PC-9 (cell line): ENCODE results near the gene VAMP8. TPM values are rescaled to one million over a fixed set of nuclear protein-coding genes. Genes with fewer than 3 reads are reported as not detected.
"Not testable (repeated sequence)": the region's sequence is repeated elsewhere in the genome, so short reads cannot be mapped to it uniquely, and the experiment has no call there.

ENCODE experiments used
- BruUV-seq: library from RNA; stranded (reverse); fragments of 400-500 nt; replicated peaks from 2 replicates; lab custom pipeline; 2021; lab: Mats Ljungman, UMichigan
- CTCF ChIA-PET: fragments of 300-600 bp; sonication (Branson Sonifier 250); formaldehyde crosslinking; loops from one replicate; lab custom pipeline; 2022; ENCODE audit warnings: antibody characterized with exemption; lab: Charles Lee
- POLR2A ChIA-PET: fragments of 300-600 bp; sonication (Branson Sonifier 250); formaldehyde crosslinking; loops from one replicate; lab custom pipeline; 2022; ENCODE audit warnings: antibody characterized with exemption; ENCODE audit not compliant: unreplicated experiment; lab: Charles Lee
- DNase-seq, 2 experiments: peaks; one replicate each; pipeline versions ENCODE4 v3.0.0 to v3.0.0-alpha.2; 2015 to 2022; ENCODE audit warnings: mixed read lengths in 1 of 2
- H2AFZ ChIP-seq: fragments of 200-600 bp; sonication (generic); 2 replicates; pipeline ENCODE4 v1.8.1; 2017; ENCODE audit warnings: antibody characterized with exemption
- H3F3A ChIP-seq: fragments of 200-600 bp; sonication (generic); 2 replicates; pipeline ENCODE4 v1.8.1; 2017; ENCODE audit warnings: antibody characterized with exemption, mild to moderate bottlenecking, low read depth; ENCODE audit not compliant: insufficient read depth
- H3K27ac ChIP-seq: fragments of 200-600 bp; sonication (generic); 2 replicates; pipeline ENCODE4 v1.6.1; 2016; ENCODE audit warnings: mixed run types
- H3K27me3 ChIP-seq: fragments of 200-600 bp; sonication (generic); 2 replicates; pipeline ENCODE4 v1.6.1; 2016; ENCODE audit warnings: low read depth, mixed run types; ENCODE audit not compliant: insufficient read depth
- H3K36me3 ChIP-seq: fragments of 200-600 bp; sonication (generic); 2 replicates; pipeline ENCODE4 v1.6.1; 2016; ENCODE audit warnings: low read depth, mixed run types
- H3K4me1 ChIP-seq: fragments of 200-600 bp; sonication (generic); replicated peaks from 2 replicates; pipeline ENCODE4 v1.6.1; 2016; ENCODE audit warnings: mixed run types; ENCODE audit not compliant: insufficient read depth
- H3K4me2 ChIP-seq: fragments of 200-600 bp; sonication (generic); 2 replicates; pipeline ENCODE4 v1.6.1; 2017; ENCODE audit warnings: mixed run types
- H3K4me3 ChIP-seq: fragments of 200-600 bp; sonication (generic); 2 replicates; pipeline ENCODE4 v1.6.1; 2016; ENCODE audit warnings: mixed run types
- H3K79me2 ChIP-seq: fragments of 200-600 bp; sonication (generic); 2 replicates; pipeline ENCODE4 v1.6.1; 2017; ENCODE audit warnings: low read depth, mixed run types
- H3K9me2 ChIP-seq: fragments of 200-600 bp; sonication (generic); 2 replicates; pipeline ENCODE4 v1.8.1; 2017; ENCODE audit warnings: mild to moderate bottlenecking; ENCODE audit not compliant: insufficient read depth
- H3K9me3 ChIP-seq: fragments of 200-600 bp; sonication (generic); 2 replicates; pipeline ENCODE4 v1.8.1; 2016; ENCODE audit warnings: low read depth; ENCODE audit not compliant: insufficient read depth
- H4K20me1 ChIP-seq: fragments of 200-600 bp; sonication (generic); 2 replicates; pipeline ENCODE4 v1.8.1; 2017; ENCODE audit not compliant: insufficient read depth
- EZH2 ChIP-seq: fragments of 200-600 bp; sonication (generic); IDR thresholded peaks from 2 replicates; pipeline ENCODE4 v1.8.0; 2017; ENCODE audit warnings: antibody characterized with exemption, low read depth
- intact Hi-C: fragments of 100-400 bp; cut with micrococcal nuclease; formaldehyde crosslinking; loops from one replicate; pipeline ENCODE4 v1.10.0; 2022; ENCODE audit not compliant: unreplicated experiment
- total RNA-seq: library from RNA; stranded (reverse); gene quantifications from 2 replicates; pipeline ENCODE4 v1.2.3, GENCODE V29; 2021
- TF ChIP-seq, protein P1 (sequence below): fragments of 200-600 bp; sonication (generic); conservative IDR thresholded peaks from 2 replicates; pipeline ENCODE4 v1.6.1; 2017; ENCODE audit warnings: mixed run types, antibody characterized with exemption, mild to moderate bottlenecking, moderate library complexity

VAMP8 gene
- total RNA-seq, 1 experiment from 2014 or later: 124 TPM

- Histone ChIP-seq H4K20me1 (no peaks in the 10 kb centered on the region), H3K9me2 (no peaks in the 10 kb centered on the region), H3F3A (no peaks in the 10 kb centered on the region; the same call in 1 of the 2 replicates), H3K27ac (no peak overlapping the region), H2AFZ (no peak overlapping the region), H3K36me3 (peaks cover 14% of the 10 kb centered on the region; the same call in 1 of the 2 replicates), H3K27me3 (no peaks in the 10 kb centered on the region), H3K4me1 (peaks cover 10% of the 10 kb centered on the region), H3K4me3 (no peak overlapping the region), H3K4me2 (no peak overlapping the region), H3K9me3 (no peaks in the 10 kb centered on the region), H3K79me2 (peaks cover 33% of the 10 kb centered on the region)
- ChIA-PET CTCF (interaction anchor here (0.8 kb wide), 1 partner anchor 146 kb away, joined by 3 read pairs; no protein-coding TSS in a partner anchor), POLR2A (interaction anchor here (0.5 to 0.7 kb wide), 4 partner anchors 11 to 653 kb away, joined by 3 to 6 read pairs (median 3); no protein-coding TSS in a partner anchor)
- no TSS peak for BruUV-seq
- no peak for DNase-seq
- TF ChIP-seq, protein P1, sequence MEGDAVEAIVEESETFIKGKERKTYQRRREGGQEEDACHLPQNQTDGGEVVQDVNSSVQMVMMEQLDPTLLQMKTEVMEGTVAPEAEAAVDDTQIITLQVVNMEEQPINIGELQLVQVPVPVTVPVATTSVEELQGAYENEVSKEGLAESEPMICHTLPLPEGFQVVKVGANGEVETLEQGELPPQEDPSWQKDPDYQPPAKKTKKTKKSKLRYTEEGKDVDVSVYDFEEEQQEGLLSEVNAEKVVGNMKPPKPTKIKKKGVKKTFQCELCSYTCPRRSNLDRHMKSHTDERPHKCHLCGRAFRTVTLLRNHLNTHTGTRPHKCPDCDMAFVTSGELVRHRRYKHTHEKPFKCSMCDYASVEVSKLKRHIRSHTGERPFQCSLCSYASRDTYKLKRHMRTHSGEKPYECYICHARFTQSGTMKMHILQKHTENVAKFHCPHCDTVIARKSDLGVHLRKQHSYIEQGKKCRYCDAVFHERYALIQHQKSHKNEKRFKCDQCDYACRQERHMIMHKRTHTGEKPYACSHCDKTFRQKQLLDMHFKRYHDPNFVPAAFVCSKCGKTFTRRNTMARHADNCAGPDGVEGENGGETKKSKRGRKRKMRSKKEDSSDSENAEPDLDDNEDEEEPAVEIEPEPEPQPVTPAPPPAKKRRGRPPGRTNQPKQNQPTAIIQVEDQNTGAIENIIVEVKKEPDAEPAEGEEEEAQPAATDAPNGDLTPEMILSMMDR: no peak
- TF ChIP-seq EZH2: no peak
- intact Hi-C loops: no loop called here
Measured at GRCh38 chr2:85557130-85557529, 20.3 kb upstream of the VAMP8 start.

DNA sequence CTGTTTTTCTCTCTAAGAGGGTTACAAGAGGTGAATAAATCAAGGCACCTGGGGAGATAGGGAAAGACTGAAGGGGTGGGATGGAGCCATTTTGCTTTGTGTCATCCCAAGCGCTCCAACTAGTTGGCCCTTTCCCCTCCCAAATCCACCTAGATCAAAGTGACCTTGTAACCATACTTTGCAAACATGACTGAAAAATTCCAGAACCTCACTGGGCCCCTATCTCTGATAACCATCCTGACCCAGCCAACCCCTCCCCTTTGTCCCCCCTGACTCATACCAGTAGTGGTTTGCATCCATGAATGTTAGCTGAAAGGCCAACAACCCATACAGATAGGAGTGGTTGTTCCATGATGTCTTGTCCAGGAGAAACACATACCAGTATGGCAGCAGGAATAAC lies 19.2 kb upstream of the VAMP8 start:
- H3K4me1 ChIP-seq: peaks cover 15% of the 10 kb centered on the region
- H3K4me2 ChIP-seq: no peak overlapping the region
- H3K9me3 ChIP-seq: no peaks in the 10 kb centered on the region
- H2AFZ ChIP-seq: no peak overlapping the region
- H3K27ac ChIP-seq: no peak overlapping the region
- H3K9me2 ChIP-seq: no peaks in the 10 kb centered on the region
- H3K27me3 ChIP-seq: no peaks in the 10 kb centered on the region
- TF ChIP-seq, protein P1: no peak
- TF ChIP-seq EZH2: no peak
- peaks cover 33% of the 10 kb centered on the region for H3K79me2 ChIP-seq
- no peaks in the 10 kb centered on the region; the same call in 1 of the 2 replicates for H3F3A ChIP-seq
- DNase-seq: no peak
- BruUV-seq: no TSS peak
- ChIA-PET POLR2A (no interaction called here), CTCF (no interaction called here)
- H3K4me3 ChIP-seq: no peak overlapping the region
- H3K36me3 ChIP-seq: peaks cover 14% of the 10 kb centered on the region; the same call in 1 of the 2 replicates
- H4K20me1 ChIP-seq: no peaks in the 10 kb centered on the region
- intact Hi-C loops: no loop called here

DNA sequence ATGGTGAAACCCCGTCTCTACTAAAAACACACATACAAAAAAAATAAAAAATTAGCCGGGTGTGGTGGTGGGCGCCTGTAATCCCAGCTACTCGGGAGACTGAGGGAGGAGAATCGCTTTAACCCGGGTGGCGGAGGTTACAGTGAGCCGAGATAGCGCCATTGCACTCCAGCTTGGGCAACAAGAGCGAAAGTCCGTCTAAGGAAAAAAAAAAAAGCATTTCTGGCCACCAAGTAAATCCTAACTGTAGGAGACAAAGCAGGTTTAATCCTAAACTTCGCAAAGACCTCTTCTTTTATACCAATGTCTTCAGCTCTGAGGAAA lies 17.0 kb upstream of the VAMP8 start:
- Histone ChIP-seq H3K36me3 (peaks cover 14% of the 10 kb centered on the region; the same call in 1 of the 2 replicates), H3K79me2 (peaks cover 33% of the 10 kb centered on the region), H3K4me3 (peak overlapping the region; percentile 73), H3K4me1 (peaks cover 15% of the 10 kb centered on the region), H3K4me2 (peak overlapping the region; percentile 85)
- BruUV-seq, H4K20me1 ChIP-seq, H3K27me3 ChIP-seq, H3K27ac ChIP-seq, CTCF ChIA-PET, H3F3A ChIP-seq, DNase-seq, H3K9me2 ChIP-seq, H3K9me3 ChIP-seq, H2AFZ ChIP-seq: not testable (repeated sequence)
- POLR2A ChIA-PET: interaction anchor here (0.6 to 0.7 kb wide), 4 partner anchors 10 to 602 kb away, joined by 3 to 5 read pairs (median 4); no protein-coding TSS in a partner anchor
- intact Hi-C loops: loop anchor here (1.0 to 5.0 kb wide), 2 partner anchors 42 to 56 kb away; partner anchors contain the start of genes TMEM150A and USP39
